Hindlimb muscle (tissue), 1 donor: ENCODE results near the gene PLXDC2. TPM values are rescaled to one million over a fixed set of nuclear protein-coding genes. Genes with fewer than 3 reads are reported as not detected.
"Not testable (repeated sequence)": the region's sequence is repeated elsewhere in the genome, so short reads cannot be mapped to it uniquely, and the experiment has no call there.

Experiments used
- DNase-seq: peaks from one replicate; pipeline ENCODE4 v3.0.0-alpha.2; 2013
- polyA plus RNA-seq: library from polyadenylated mRNA; unstranded; fragments of 120-200 nt; gene quantifications from one replicate; pipeline ENCODE4 v1.2.1, GENCODE V29; 2013; ENCODE audit not compliant: insufficient read length

PLXDC2 gene
- polyA plus RNA-seq, 1 donor, result 31.4 TPM

GRCh38 chr10:19986591-19986990 is 170.4 kb downstream of the PLXDC2 start:
- DNase-seq, result no peak

- DNase-seq, result no peak
Measured at GRCh38 chr10:19987931-19988330, 171.7 kb downstream of the PLXDC2 start.

- DNase-seq, result no peak
Measured at GRCh38 chr10:19993714-19994315, 177.6 kb downstream of the PLXDC2 start.

GRCh38 chr10:19998482-19998881 is 182.2 kb downstream of the PLXDC2 start:
- DNase-seq, result no peak

GRCh38 chr10:19999431-19999830 is 183.2 kb downstream of the PLXDC2 start:
- no peak for DNase-seq

- not testable (repeated sequence) for DNase-seq
Measured at GRCh38 chr10:20002026-20002425, 185.8 kb downstream of the PLXDC2 start.

GRCh38 chr10:20002657-20003056 is 186.4 kb downstream of the PLXDC2 start:
- DNase-seq, result no peak

- no peak for DNase-seq
Measured at GRCh38 chr10:20004087-20004523, 187.9 kb downstream of the PLXDC2 start.

GRCh38 chr10:20005638-20006037 is 189.4 kb downstream of the PLXDC2 start:
- no peak for DNase-seq

- DNase-seq, result no peak
Measured at GRCh38 chr10:20006169-20006870, 190.1 kb downstream of the PLXDC2 start.

GRCh38 chr10:20007426-20007825 is 191.2 kb downstream of the PLXDC2 start:
- DNase-seq, result no peak

- no peak for DNase-seq
Measured at GRCh38 chr10:20013991-20014750, 197.9 kb downstream of the PLXDC2 start.

- no peak for DNase-seq
Measured at GRCh38 chr10:20017961-20018360, 201.7 kb downstream of the PLXDC2 start.

- no peak for DNase-seq
Measured at GRCh38 chr10:20020677-20021076, 204.4 kb downstream of the PLXDC2 start.

- DNase-seq, result no peak
Measured at GRCh38 chr10:20029523-20029922, 213.3 kb downstream of the PLXDC2 start.

- no peak for DNase-seq
Measured at GRCh38 chr10:20033476-20033875, 217.2 kb downstream of the PLXDC2 start.

- DNase-seq, result no peak
Measured at GRCh38 chr10:20034732-20035131, 218.5 kb downstream of the PLXDC2 start.

GRCh38 chr10:20040012-20040411 is 223.8 kb downstream of the PLXDC2 start:
- no peak for DNase-seq

- no peak for DNase-seq
Measured at GRCh38 chr10:20041931-20042330, 225.7 kb downstream of the PLXDC2 start.

GRCh38 chr10:20045100-20045499 is 228.9 kb downstream of the PLXDC2 start:
- not testable (repeated sequence) for DNase-seq

- DNase-seq, result no peak
Measured at GRCh38 chr10:20048161-20048560, 231.9 kb downstream of the PLXDC2 start.

- no peak for DNase-seq
Measured at GRCh38 chr10:20058135-20058534, 241.9 kb downstream of the PLXDC2 start.

GRCh38 chr10:20059084-20059835 is 243.0 kb downstream of the PLXDC2 start:
- peak; percentile 11 for DNase-seq
